OCI-LY1 (cell line): ENCODE results near the gene HEBP2.

Source experiments
- H2AFZ ChIP-seq: fragments of 200-600 bp; sonication (generic), shearing (Covaris generic); 2 replicates; pipeline ENCODE4 v1.6.0; 2014; ENCODE audit warnings: antibody characterized with exemption, mild to moderate bottlenecking, low read length
- H3F3A ChIP-seq: fragments of 200-600 bp; sonication (generic), shearing (Covaris generic); 2 replicates; pipeline ENCODE4 v1.6.0; 2014; ENCODE audit warnings: mild to moderate bottlenecking, antibody characterized with exemption, low read length, moderate library complexity; ENCODE audit not compliant: insufficient read depth
- H3K27ac ChIP-seq: fragments of 200-600 bp; sonication (generic); 2 replicates; pipeline ENCODE4 v1.5.1; 2014; ENCODE audit warnings: low read length, mixed run types, mild to moderate bottlenecking, low read depth; ENCODE audit not compliant: poor library complexity, severe bottlenecking
- H3K27me3 ChIP-seq: fragments of 200-600 bp; sonication (generic); 2 replicates; pipeline ENCODE4 v1.6.0; 2014; ENCODE audit warnings: antibody characterized with exemption, mild to moderate bottlenecking, low read length, moderate library complexity; ENCODE audit not compliant: insufficient read depth
- H3K36me3 ChIP-seq: fragments of 200-600 bp; sonication (generic); 2 replicates; pipeline ENCODE4 v1.6.1; 2014; ENCODE audit warnings: mild to moderate bottlenecking, antibody characterized with exemption, low read length, moderate library complexity, mixed read lengths; ENCODE audit not compliant: insufficient read depth
- H3K4me1 ChIP-seq: fragments of 200-600 bp; sonication (generic); 2 replicates; pipeline ENCODE4 v1.5.1; 2014; ENCODE audit warnings: mild to moderate bottlenecking, low read length, moderate library complexity; ENCODE audit not compliant: insufficient read depth, severe bottlenecking
- H3K4me2 ChIP-seq: fragments of 200-600 bp; sonication (generic), shearing (Covaris generic); 2 replicates; pipeline ENCODE4 v1.6.1; 2014; ENCODE audit warnings: low read length
- H3K4me3 ChIP-seq: fragments of 200-600 bp; sonication (generic); 2 replicates; pipeline ENCODE4 v1.5.1; 2014; ENCODE audit warnings: low read length, low read depth, mild to moderate bottlenecking, mixed read lengths; ENCODE audit not compliant: poor library complexity, severe bottlenecking
- H3K79me2 ChIP-seq: fragments of 200-600 bp; shearing (Covaris generic); 2 replicates; pipeline ENCODE4 v1.6.1; 2016; ENCODE audit warnings: mixed run types, low read length, mixed read lengths; ENCODE audit not compliant: insufficient read depth
- H3K9ac ChIP-seq: fragments of 200-600 bp; sonication (generic), shearing (Covaris generic); 2 replicates; pipeline ENCODE4 v1.6.1; 2014; ENCODE audit warnings: mild to moderate bottlenecking, low read length, mixed read lengths
- H3K9me2 ChIP-seq: fragments of 200-600 bp; sonication (generic), shearing (Covaris generic); 2 replicates; pipeline ENCODE4 v1.6.1; 2014; ENCODE audit warnings: low read depth, mild to moderate bottlenecking, low read length, mixed read lengths
- H3K9me3 ChIP-seq: fragments of 200-600 bp; shearing (Covaris generic); 2 replicates; pipeline ENCODE4 v1.6.1; 2014; ENCODE audit warnings: low read length, mixed read lengths
- H4K20me1 ChIP-seq: fragments of 200-600 bp; sonication (generic), shearing (Covaris generic); 2 replicates; pipeline ENCODE4 v1.6.0; 2016; ENCODE audit warnings: mild to moderate bottlenecking, low read length; ENCODE audit not compliant: insufficient read depth
- EZH2 ChIP-seq: fragments of 200-600 bp; sonication (generic), shearing (Covaris generic); IDR thresholded peaks from 2 replicates; pipeline ENCODE4 v1.8.0; 2017; ENCODE audit warnings: borderline replicate concordance, mixed run types, mild to moderate bottlenecking, antibody characterized with exemption, low read length, moderate library complexity, mixed read lengths
- TF ChIP-seq, protein P1 (sequence below): fragments of 200-600 bp; sonication (generic), shearing (Covaris generic); IDR thresholded peaks from 2 replicates; pipeline ENCODE4 v1.5.1; 2017; ENCODE audit warnings: mild to moderate bottlenecking, antibody characterized with exemption, low read length, moderate library complexity, mixed read lengths

The HEBP2 gene

DNA sequence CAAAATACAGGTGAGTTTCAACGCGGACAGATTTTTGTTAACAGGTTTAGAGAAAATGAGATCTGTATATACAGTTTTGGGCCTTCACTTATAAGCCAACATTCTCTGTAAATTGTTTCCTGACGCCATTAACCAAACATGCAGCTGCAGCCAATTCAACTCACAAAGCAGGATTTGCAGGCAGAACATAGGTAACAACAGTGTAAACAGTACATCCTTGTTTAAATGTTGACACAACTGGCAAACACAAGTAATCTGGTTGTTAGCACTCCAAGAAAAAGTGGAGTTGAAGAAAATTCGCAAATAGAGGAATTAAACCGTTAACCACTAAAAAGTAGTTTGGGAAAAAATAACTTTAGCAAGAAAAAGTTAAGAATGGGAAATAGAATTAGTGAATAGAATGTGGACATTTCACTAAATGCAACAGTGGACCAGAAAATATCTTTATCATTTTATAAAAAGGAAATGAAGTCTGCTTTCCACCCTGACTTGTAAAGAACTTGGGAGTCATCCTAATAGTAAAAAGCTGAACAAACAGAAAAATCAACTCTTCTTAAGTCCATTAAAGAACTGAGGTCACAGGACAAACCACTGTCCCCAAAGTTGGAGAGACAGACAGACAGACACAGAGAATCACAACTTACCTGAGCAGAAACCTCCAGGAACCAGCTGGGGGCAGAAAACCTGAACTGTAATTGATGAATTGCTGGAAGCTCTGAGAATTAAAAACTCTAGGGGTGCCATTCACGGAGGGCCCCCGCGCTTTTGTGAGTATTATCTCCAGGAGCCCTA is 16.2 kb upstream of the HEBP2 start:
- Histone ChIP-seq H3F3A (no peaks in the 10 kb centered on the region), H3K79me2 (no peaks in the 10 kb centered on the region), H3K9ac (no peak overlapping the region), H3K27ac (no peak overlapping the region), H3K27me3 (no peaks in the 10 kb centered on the region), H3K36me3 (no peaks in the 10 kb centered on the region), H3K9me3 (no peaks in the 10 kb centered on the region), H3K9me2 (no peaks in the 10 kb centered on the region), H3K4me2 (no peak overlapping the region), H2AFZ (no peak overlapping the region), H4K20me1 (no peaks in the 10 kb centered on the region), H3K4me3 (no peak overlapping the region), H3K4me1 (no peaks in the 10 kb centered on the region)
- TF ChIP-seq EZH2: no peak
- TF ChIP-seq, protein P1, sequence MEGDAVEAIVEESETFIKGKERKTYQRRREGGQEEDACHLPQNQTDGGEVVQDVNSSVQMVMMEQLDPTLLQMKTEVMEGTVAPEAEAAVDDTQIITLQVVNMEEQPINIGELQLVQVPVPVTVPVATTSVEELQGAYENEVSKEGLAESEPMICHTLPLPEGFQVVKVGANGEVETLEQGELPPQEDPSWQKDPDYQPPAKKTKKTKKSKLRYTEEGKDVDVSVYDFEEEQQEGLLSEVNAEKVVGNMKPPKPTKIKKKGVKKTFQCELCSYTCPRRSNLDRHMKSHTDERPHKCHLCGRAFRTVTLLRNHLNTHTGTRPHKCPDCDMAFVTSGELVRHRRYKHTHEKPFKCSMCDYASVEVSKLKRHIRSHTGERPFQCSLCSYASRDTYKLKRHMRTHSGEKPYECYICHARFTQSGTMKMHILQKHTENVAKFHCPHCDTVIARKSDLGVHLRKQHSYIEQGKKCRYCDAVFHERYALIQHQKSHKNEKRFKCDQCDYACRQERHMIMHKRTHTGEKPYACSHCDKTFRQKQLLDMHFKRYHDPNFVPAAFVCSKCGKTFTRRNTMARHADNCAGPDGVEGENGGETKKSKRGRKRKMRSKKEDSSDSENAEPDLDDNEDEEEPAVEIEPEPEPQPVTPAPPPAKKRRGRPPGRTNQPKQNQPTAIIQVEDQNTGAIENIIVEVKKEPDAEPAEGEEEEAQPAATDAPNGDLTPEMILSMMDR: no peak

DNA sequence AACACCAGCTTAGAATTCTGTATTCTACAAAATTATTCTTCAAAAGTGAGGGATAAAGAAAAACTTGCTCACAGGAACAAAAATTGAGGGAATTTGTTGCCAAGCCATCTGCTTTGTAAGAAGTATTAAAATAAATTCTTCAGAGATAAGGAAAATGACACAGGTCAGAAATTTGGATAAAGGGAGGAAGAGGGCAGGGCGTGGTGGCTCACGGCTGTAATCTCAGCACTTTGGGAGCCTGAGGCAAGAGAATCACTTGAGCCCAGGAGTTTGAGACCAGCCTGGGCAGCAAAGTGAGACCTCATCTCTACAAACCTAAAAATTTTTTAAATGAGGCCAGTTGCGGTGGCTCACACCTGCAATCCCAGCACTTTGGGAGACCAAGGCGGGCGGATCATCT is 14.5 kb upstream of the HEBP2 start:
- H3K4me1 ChIP-seq: no peaks in the 10 kb centered on the region
- no peaks in the 10 kb centered on the region for H3K9me3 ChIP-seq
- H3K4me2 ChIP-seq: no peak overlapping the region
- H3K27me3 ChIP-seq: no peaks in the 10 kb centered on the region
- no peaks in the 10 kb centered on the region for H3K79me2 ChIP-seq
- H3K4me3 ChIP-seq: no peak overlapping the region
- TF ChIP-seq, protein P1: no peak
- no peak for TF ChIP-seq EZH2
- no peaks in the 10 kb centered on the region for H4K20me1 ChIP-seq
- H2AFZ ChIP-seq: no peak overlapping the region
- H3K27ac ChIP-seq: no peak overlapping the region
- H3K9ac ChIP-seq: no peak overlapping the region
- H3K9me2 ChIP-seq: no peaks in the 10 kb centered on the region
- no peaks in the 10 kb centered on the region for H3K36me3 ChIP-seq
- no peaks in the 10 kb centered on the region for H3F3A ChIP-seq

DNA sequence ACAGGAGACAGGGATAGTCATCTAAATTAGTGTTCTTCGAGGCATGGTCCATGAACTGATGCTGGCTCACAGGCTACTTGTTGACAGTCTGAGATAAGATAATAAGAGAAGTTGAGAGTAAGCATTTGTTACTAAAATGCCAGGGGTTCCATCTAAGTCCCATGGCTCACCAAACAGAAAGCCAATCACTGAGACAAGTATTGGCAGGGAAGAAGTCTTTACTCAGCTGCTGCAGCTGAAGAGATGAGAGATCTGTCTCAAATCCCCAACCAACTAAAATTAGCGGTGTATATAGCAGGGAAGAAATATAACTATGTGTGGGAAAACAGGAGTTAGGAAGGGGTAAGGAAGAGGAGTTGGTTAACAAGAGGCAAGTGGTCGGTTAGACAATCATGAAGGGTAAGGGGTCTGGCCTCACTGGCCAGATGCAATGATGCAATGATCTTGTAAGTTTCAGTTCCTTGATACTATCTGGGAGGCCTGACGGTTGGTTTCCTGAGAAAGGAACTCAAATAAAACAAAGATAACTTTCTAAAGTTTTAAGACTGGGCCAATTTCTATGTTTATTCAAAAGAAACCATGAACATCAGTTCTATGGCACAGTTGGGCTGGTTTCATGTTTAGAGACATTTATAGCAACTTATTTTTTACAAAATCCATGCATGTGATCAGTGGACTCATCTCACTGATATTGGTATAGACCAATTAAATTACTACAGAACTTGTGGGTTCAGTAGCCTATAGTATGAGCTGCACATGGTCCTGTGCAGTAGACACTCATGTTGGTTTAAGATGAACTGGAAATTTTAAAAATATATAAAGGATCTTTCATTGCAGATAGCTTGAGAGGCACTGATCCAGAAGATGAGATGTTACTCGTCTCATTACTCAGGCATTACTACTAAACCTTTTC is 9.9 kb upstream of the HEBP2 start:
- Histone ChIP-seq H4K20me1 (no peaks in the 10 kb centered on the region), H3K27me3 (no peaks in the 10 kb centered on the region), H3K4me1 (no peaks in the 10 kb centered on the region), H3K9me3 (no peaks in the 10 kb centered on the region), H3K36me3 (no peaks in the 10 kb centered on the region), H3K4me2 (no peak overlapping the region), H3K27ac (no peak overlapping the region), H3K79me2 (no peaks in the 10 kb centered on the region), H3F3A (no peaks in the 10 kb centered on the region), H3K9ac (no peak overlapping the region), H2AFZ (no peak overlapping the region), H3K9me2 (no peaks in the 10 kb centered on the region), H3K4me3 (no peak overlapping the region)
- TF ChIP-seq, protein P1: no peak
- no peak for TF ChIP-seq EZH2
